NCI-H460 (cell line): Measurements from ENCODE around the gene TYROBP. TPM values are rescaled to one million over a fixed set of nuclear protein-coding genes. Genes with fewer than 3 reads are reported as not detected.
"Not testable (repeated sequence)": the region's sequence is repeated elsewhere in the genome, so short reads cannot be mapped to it uniquely, and the experiment has no call there.

Experiments used
- DNase-seq: peaks from one replicate; pipeline ENCODE4 v3.0.0-alpha.2; 2016; ENCODE audit warnings: low read depth; ENCODE audit errors: extremely low read depth
- polyA plus RNA-seq: library from polyadenylated mRNA; depleted of rRNA; stranded (reverse); fragments of >200 nt; gene quantifications from 2 replicates; pipeline ENCODE4 v1.2.3, GENCODE V29; 2014; cell fraction: nucleus; rRNA removed
- total RNA-seq: library from RNA; depleted of rRNA; stranded (reverse); fragments of >200 nt; shearing (Covaris generic); gene quantifications from 2 replicates; pipeline ENCODE4 v1.2.3, GENCODE V29; 2014; rRNA removed

TYROBP gene
- 0.64 TPM in 1 of 2 replicates, not detected in the other for total RNA-seq
- not detected in 2 replicates for polyA plus RNA-seq

DNA sequence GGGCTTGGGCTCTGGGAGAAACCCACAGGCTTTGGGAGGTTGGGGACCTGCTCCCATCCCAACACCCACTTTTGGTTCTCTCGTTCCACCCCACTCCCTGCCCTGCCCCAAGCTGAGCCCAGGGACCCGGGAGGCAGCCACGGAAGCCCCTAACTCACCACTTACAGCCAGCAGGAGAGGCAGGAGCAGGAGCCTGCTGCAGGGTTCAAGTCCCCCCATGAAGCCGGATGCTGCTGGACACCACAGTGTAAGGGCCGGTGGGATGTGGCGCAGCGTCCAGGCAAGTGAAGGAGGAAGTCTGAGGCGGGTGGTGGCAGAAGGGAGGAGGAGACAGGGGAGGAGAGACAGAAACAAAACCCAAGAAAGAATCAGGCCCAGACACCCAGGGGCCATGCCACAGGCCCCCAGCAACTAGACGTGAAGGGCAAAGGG lies at the start of gene TYROBP:
Gene TYROBP, minus strand, starts transcription at position 286 of the 432 bp plus-strand sequence. Its CDS starts 67 bp downstream, at position 219.
- no peak for DNase-seq

DNA sequence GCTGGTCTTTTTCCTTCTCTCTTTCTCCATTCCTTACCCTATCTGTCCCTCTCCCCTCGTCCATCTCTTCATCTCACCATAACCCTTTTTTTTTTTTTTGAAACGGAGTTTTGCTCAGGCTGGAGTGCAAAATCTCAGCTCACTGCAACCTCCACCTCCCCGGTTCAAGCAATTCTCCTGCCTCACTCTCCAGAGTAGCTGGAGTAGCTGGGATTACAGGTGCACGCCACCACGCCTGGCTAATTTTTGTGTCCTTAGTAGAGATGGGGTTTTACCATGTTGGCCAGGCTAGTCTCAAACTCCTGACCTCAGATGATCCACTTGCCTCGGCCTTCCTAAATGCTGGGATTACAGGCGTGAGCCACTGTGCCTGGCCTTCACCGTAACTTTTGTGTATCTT lies 49.3 kb upstream of the TYROBP start:
- not testable (repeated sequence) for DNase-seq

GRCh38 chr19:35955881-35956634 lies 48.0 kb upstream of the TYROBP start:
- DNase-seq = no peak

DNA sequence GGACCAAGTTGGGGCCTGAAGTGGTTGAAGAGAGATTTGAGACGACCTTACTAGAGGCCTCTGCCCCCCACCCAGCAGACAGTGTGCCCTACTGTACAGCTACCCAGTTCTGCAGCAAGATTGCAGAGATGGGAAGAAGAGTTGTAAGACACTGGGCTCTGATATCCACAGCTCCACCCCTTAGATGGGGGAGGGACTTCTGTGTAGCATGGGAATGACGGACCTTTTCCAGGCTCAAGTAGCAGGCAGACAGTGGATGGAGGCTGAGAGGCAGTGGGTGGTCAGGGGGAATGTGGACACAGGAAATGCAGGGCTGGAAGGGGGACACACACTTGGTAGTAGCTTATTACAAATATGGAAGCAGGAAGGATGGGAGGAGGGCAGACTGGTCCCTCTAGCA lies 41.0 kb upstream of the TYROBP start:
- DNase-seq = no peak

DNA sequence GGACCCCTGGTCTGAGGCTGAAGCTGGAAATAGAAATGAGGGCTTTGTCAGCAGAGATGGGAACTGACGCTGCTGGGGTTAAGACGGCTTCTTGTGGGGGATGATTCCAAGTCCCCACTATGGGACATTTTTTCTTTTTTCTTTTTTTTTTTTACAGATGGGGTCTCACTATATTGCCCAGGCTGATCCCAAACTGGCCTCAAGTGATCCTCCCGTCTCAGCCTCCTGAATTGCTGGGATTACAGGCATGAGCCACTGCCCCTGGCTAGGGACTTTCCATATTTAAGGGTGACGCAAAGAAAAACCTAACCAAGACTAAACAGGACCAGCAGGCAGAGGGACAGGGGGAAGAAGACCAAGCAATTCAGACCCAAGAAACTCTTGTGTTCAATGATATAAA lies 38.1 kb upstream of the TYROBP start:
- DNase-seq = no peak

DNA sequence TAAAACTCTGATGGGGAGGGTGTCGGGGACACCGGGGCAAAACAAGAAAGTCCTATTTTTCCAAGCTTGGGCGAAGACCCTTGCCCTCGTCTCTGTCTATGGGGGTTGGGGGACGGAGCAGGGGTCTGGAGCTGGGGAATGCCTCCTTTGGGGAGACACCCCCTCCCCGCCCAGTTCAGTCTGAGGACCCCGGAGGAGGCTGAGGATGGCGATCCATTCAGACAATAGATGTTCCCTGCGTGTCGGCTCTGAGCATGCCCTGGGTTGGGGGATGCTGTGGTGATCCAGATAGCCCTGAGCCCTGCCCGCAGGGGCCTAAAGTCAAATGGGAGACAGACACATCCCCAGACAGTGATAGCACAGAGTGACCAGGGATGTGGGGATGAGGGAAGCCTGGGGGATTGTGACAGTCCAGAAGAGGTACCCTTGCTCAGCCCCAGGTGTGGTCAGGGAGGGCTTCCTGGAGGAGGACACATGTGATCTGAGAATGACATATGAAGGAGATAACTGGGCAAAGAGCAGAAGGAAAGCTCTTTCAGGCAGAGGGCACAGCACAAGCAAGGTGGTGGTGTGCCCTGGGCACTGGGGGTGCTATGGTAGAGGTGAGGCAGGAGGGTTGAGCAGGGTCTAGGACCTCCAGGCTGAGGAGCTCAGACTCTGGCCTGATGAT lies 37.2 kb upstream of the TYROBP start:
- no peak for DNase-seq

GRCh38 chr19:35944556-35944955 lies 36.5 kb upstream of the TYROBP start:
- no peak for DNase-seq

GRCh38 chr19:35943321-35944301 lies 35.5 kb upstream of the TYROBP start:
- DNase-seq = no peak

DNA sequence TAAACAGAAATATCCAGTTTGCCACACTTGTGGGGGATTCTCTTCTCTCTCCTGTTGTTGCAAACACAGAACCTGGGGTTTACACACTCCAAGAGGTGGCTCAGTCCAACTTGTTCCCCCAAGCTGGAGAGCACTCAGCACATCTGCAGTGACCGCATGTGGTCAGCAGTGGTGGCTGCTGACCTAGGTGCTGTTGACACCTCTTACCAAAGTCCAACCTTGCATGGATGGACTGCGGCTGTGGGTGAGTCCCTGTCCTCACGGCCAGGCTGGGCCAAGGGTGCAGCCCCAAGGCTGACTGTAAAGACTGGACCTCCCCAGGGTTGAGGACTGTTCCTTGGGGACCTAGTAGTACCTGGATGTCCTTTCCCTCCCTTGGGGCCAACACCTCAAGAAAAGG lies 34.1 kb upstream of the TYROBP start:
- DNase-seq = no peak

DNA sequence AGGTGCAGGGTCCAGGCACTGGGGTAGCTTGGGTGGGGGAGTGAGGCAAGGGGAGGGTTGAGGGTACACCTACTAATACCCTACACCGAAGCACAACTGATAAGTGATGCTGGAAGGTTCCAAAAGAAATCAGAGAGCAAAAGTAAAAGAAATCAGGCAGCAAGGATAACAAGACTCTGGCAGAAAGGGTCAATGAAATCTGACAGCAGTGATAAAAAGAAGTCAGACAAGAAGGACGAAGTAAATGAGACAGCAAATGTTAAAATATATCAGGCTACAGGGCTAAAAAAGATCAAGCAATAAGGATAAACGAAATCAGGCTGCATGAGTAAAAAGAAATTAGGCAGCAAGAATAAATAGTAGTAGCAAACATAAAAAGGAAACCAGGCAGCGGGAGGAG lies 32.7 kb upstream of the TYROBP start:
- no peak for DNase-seq

GRCh38 chr19:35940078-35940775 lies 32.1 kb upstream of the TYROBP start:
- DNase-seq = no peak

DNA sequence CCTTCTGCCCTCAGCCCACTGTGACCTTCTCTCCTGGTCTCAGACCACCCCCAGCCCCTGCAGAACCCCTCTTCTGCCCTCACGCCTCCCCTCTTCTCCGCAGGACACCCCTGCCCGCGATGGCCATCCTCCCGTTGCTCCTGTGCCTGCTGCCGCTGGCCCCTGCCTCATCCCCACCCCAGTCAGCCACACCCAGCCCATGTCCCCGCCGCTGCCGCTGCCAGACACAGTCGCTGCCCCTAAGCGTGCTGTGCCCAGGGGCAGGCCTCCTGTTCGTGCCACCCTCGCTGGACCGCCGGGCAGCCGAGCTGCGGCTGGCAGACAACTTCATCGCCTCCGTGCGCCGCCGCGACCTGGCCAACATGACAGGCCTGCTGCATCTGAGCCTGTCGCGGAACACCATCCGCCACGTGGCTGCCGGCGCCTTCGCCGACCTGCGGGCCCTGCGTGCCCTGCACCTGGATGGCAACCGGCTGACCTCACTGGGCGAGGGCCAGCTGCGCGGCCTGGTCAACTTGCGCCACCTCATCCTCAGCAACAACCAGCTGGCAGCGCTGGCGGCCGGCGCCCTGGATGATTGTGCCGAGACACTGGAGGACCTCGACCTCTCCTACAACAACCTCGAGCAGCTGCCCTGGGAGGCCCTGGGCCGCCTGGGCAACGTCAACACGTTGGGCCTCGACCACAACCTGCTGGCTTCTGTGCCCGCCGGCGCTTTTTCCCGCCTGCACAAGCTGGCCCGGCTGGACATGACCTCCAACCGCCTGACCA lies 31.4 kb upstream of the TYROBP start:
- no peak for DNase-seq

GRCh38 chr19:35938282-35939224 lies 30.5 kb upstream of the TYROBP start:
- DNase-seq = no peak

GRCh38 chr19:35937345-35938281 lies 29.5 kb upstream of the TYROBP start:
- DNase-seq = no peak

GRCh38 chr19:35936738-35937268 lies 28.7 kb upstream of the TYROBP start:
- DNase-seq = no peak

GRCh38 chr19:35935911-35936737 lies 28.0 kb upstream of the TYROBP start, which contains the start of gene LRFN3:
LRFN3 (plus strand) TSS chr19:35936374; CDS start chr19:35939426, 3,052 bp downstream.
- DNase-seq = peak; percentile 46
